ENCODE results near the gene PLEKHJ1. TPM values are rescaled to one million over a fixed set of nuclear protein-coding genes. Genes with fewer than 3 reads are reported as not detected.
A peak's percentile ranks its signal among the peaks of the same experiment; 100 is the strongest.

Gene PLEKHJ1
- total RNA-seq, 1 experiment from 2014 or later = 189 TPM

DNA sequence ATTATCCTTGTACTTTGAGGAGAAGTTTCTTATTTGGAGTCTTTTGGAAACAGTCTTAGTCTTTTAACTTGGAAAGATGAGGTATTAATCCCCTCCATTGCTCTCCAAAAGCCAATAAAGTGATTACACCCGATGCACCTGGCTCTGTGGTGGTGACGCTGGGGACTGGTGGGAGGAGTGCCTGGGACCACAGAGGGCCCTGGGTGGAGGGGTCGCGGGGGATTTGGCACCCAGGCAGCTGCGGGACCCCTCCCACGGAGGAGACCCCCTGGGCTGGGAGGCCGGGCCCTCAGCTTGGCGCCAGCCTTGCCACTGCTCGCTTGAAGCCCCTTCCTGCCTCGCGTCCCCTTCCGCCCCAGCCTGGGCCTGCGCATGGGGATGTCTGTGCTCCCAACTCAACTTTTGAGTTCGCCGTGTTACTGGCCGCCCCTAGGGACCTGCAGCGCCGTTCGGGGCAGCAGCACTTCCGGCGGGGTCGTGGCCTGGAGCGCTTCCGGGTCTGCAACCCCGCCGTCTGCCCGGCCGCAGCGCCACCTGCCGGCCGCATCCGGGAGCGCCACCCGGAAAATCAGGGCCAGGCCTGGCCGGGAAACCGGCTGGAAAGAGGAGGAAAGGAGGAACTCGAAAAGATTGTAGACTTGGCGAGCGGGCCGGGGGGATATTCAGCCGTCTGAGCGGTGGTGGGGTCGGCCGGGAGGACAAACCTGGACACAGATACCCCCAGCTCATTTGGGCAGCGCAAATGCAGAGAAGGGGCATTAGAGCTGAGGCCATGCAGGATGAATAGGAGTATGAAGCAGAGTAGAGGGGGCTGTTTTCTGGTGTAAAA lies 37.4 kb upstream of the PLEKHJ1 start (continued):
- TF ChIP-seq, protein P1, sequence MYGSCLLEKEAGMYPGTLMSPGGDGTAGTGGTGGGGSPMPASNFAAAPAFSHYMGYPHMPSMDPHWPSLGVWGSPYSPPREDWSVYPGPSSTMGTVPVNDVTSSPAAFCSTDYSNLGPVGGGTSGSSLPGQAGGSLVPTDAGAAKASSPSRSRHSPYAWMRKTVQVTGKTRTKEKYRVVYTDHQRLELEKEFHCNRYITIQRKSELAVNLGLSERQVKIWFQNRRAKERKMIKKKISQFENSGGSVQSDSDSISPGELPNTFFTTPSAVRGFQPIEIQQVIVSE (CRISPR knock-in tag; IDR thresholded peaks at IDR 0.05; ENCODE audit: borderline replicate concordance) = no peak
- TF ChIP-seq GABPB1 (CRISPR knock-in tag; IDR thresholded peaks at IDR 0.05) = peak; percentile 78
- TF ChIP-seq, protein P2, sequence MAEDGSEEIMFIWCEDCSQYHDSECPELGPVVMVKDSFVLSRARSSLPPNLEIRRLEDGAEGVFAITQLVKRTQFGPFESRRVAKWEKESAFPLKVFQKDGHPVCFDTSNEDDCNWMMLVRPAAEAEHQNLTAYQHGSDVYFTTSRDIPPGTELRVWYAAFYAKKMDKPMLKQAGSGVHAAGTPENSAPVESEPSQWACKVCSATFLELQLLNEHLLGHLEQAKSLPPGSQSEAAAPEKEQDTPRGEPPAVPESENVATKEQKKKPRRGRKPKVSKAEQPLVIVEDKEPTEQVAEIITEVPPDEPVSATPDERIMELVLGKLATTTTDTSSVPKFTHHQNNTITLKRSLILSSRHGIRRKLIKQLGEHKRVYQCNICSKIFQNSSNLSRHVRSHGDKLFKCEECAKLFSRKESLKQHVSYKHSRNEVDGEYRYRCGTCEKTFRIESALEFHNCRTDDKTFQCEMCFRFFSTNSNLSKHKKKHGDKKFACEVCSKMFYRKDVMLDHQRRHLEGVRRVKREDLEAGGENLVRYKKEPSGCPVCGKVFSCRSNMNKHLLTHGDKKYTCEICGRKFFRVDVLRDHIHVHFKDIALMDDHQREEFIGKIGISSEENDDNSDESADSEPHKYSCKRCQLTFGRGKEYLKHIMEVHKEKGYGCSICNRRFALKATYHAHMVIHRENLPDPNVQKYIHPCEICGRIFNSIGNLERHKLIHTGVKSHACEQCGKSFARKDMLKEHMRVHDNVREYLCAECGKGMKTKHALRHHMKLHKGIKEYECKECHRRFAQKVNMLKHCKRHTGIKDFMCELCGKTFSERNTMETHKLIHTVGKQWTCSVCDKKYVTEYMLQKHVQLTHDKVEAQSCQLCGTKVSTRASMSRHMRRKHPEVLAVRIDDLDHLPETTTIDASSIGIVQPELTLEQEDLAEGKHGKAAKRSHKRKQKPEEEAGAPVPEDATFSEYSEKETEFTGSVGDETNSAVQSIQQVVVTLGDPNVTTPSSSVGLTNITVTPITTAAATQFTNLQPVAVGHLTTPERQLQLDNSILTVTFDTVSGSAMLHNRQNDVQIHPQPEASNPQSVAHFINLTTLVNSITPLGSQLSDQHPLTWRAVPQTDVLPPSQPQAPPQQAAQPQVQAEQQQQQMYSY (CRISPR knock-in tag; IDR thresholded peaks at IDR 0.05) = no peak
- TF ChIP-seq ETV6 (CRISPR knock-in tag; IDR thresholded peaks at IDR 0.05) = peak; percentile 77
- TF ChIP-seq, protein P3, sequence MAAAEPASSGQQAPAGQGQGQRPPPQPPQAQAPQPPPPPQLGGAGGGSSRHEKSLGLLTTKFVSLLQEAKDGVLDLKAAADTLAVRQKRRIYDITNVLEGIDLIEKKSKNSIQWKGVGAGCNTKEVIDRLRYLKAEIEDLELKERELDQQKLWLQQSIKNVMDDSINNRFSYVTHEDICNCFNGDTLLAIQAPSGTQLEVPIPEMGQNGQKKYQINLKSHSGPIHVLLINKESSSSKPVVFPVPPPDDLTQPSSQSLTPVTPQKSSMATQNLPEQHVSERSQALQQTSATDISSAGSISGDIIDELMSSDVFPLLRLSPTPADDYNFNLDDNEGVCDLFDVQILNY (CRISPR knock-in tag; IDR thresholded peaks at IDR 0.05) = peak; percentile 81
- TF ChIP-seq, protein P4, sequence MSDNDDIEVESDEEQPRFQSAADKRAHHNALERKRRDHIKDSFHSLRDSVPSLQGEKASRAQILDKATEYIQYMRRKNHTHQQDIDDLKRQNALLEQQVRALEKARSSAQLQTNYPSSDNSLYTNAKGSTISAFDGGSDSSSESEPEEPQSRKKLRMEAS (CRISPR knock-in tag; IDR thresholded peaks at IDR 0.05) = peak; percentile 73
- no peak for TF ChIP-seq FOXP1 (CRISPR knock-in tag; IDR thresholded peaks at IDR 0.05; ENCODE audit: borderline replicate concordance)
- TF ChIP-seq, protein P5, sequence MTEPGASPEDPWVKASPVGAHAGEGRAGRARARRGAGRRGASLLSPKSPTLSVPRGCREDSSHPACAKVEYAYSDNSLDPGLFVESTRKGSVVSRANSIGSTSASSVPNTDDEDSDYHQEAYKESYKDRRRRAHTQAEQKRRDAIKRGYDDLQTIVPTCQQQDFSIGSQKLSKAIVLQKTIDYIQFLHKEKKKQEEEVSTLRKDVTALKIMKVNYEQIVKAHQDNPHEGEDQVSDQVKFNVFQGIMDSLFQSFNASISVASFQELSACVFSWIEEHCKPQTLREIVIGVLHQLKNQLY (CRISPR knock-in tag; IDR thresholded peaks at IDR 0.05) = no peak
- TF ChIP-seq CBFB (CRISPR knock-in tag; IDR thresholded peaks at IDR 0.05; ENCODE audit: low read depth) = 0 out of 2 replicates have a peak, but pooled peaks have one; percentile 22
- TF ChIP-seq, protein P6, sequence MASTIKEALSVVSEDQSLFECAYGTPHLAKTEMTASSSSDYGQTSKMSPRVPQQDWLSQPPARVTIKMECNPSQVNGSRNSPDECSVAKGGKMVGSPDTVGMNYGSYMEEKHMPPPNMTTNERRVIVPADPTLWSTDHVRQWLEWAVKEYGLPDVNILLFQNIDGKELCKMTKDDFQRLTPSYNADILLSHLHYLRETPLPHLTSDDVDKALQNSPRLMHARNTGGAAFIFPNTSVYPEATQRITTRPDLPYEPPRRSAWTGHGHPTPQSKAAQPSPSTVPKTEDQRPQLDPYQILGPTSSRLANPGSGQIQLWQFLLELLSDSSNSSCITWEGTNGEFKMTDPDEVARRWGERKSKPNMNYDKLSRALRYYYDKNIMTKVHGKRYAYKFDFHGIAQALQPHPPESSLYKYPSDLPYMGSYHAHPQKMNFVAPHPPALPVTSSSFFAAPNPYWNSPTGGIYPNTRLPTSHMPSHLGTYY (CRISPR knock-in tag; IDR thresholded peaks at IDR 0.05) = no peak
- peak; percentile 69; the same call in 1 of the 2 replicates for TF ChIP-seq KAT7 (CRISPR knock-in tag; IDR thresholded peaks at IDR 0.05; ENCODE audit: borderline replicate concordance)
- TF ChIP-seq, protein P7, sequence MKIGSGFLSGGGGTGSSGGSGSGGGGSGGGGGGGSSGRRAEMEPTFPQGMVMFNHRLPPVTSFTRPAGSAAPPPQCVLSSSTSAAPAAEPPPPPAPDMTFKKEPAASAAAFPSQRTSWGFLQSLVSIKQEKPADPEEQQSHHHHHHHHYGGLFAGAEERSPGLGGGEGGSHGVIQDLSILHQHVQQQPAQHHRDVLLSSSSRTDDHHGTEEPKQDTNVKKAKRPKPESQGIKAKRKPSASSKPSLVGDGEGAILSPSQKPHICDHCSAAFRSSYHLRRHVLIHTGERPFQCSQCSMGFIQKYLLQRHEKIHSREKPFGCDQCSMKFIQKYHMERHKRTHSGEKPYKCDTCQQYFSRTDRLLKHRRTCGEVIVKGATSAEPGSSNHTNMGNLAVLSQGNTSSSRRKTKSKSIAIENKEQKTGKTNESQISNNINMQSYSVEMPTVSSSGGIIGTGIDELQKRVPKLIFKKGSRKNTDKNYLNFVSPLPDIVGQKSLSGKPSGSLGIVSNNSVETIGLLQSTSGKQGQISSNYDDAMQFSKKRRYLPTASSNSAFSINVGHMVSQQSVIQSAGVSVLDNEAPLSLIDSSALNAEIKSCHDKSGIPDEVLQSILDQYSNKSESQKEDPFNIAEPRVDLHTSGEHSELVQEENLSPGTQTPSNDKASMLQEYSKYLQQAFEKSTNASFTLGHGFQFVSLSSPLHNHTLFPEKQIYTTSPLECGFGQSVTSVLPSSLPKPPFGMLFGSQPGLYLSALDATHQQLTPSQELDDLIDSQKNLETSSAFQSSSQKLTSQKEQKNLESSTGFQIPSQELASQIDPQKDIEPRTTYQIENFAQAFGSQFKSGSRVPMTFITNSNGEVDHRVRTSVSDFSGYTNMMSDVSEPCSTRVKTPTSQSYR (CRISPR knock-in tag; IDR thresholded peaks at IDR 0.05) = 0 out of 2 replicates have a peak, but pooled peaks have one; percentile 12
- TF ChIP-seq ELF4 (CRISPR knock-in tag; IDR thresholded peaks at IDR 0.05; ENCODE audit: low read depth) = 0 out of 2 replicates have a peak, but pooled peaks have one; percentile 49
- TF ChIP-seq, protein P8, sequence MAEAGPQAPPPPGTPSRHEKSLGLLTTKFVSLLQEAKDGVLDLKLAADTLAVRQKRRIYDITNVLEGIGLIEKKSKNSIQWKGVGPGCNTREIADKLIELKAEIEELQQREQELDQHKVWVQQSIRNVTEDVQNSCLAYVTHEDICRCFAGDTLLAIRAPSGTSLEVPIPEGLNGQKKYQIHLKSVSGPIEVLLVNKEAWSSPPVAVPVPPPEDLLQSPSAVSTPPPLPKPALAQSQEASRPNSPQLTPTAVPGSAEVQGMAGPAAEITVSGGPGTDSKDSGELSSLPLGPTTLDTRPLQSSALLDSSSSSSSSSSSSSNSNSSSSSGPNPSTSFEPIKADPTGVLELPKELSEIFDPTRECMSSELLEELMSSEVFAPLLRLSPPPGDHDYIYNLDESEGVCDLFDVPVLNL (CRISPR knock-in tag; IDR thresholded peaks at IDR 0.05; ENCODE audit: borderline replicate concordance, low read depth) = no peak
- TF ChIP-seq ZNF232 (CRISPR knock-in tag; IDR thresholded peaks at IDR 0.05) = 0 out of 2 replicates have a peak, but pooled peaks have one; percentile 32
- no peak for TF ChIP-seq RELA (CRISPR knock-in tag; IDR thresholded peaks at IDR 0.05; ENCODE audit: borderline replicate concordance)
- TF ChIP-seq, protein P9, sequence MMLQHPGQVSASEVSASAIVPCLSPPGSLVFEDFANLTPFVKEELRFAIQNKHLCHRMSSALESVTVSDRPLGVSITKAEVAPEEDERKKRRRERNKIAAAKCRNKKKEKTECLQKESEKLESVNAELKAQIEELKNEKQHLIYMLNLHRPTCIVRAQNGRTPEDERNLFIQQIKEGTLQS (CRISPR knock-in tag; conservative IDR thresholded peaks at IDR 0.05) = no peak
- no peak for TF ChIP-seq ZNF396 (CRISPR knock-in tag; IDR thresholded peaks at IDR 0.05; ENCODE audit: borderline replicate concordance)
- TF ChIP-seq ESRRA (CRISPR knock-in tag; IDR thresholded peaks at IDR 0.05; ENCODE audit: borderline replicate concordance) = 0 out of 2 replicates have a peak, but pooled peaks have one; percentile 24
- TF ChIP-seq FOXK1 (CRISPR knock-in tag; IDR thresholded peaks at IDR 0.05) = peak; percentile 70; the same call in 1 of the 2 replicates
- no peak for TF ChIP-seq OVOL2 (CRISPR knock-in tag; IDR thresholded peaks at IDR 0.05; ENCODE audit: borderline replicate concordance)
- TF ChIP-seq, protein P10, sequence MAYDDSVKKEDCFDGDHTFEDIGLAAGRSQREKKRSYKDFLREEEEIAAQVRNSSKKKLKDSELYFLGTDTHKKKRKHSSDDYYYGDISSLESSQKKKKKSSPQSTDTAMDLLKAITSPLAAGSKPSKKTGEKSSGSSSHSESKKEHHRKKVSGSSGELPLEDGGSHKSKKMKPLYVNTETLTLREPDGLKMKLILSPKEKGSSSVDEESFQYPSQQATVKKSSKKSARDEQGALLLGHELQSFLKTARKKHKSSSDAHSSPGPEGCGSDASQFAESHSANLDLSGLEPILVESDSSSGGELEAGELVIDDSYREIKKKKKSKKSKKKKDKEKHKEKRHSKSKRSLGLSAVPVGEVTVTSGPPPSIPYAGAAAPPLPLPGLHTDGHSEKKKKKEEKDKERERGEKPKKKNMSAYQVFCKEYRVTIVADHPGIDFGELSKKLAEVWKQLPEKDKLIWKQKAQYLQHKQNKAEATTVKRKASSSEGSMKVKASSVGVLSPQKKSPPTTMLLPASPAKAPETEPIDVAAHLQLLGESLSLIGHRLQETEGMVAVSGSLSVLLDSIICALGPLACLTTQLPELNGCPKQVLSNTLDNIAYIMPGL (CRISPR knock-in tag; IDR thresholded peaks at IDR 0.05) = peak; percentile 92

All from WTC11 (cell line).